HG02870 (cell line): ENCODE measurements around the gene C5orf24.

Experiments
- ATAC-seq: cut with Tn5 transposase; IDR thresholded peaks from one replicate; pipeline ENCODE4 v1.9.1; 2021; ENCODE audit warnings: mild to moderate bottlenecking, moderate library complexity; ENCODE audit not compliant: unreplicated experiment

Gene C5orf24

GRCh38 chr5:134905246-134905996, 59.7 kb downstream of the C5orf24 start:
- ATAC-seq = peak; percentile 23

DNA sequence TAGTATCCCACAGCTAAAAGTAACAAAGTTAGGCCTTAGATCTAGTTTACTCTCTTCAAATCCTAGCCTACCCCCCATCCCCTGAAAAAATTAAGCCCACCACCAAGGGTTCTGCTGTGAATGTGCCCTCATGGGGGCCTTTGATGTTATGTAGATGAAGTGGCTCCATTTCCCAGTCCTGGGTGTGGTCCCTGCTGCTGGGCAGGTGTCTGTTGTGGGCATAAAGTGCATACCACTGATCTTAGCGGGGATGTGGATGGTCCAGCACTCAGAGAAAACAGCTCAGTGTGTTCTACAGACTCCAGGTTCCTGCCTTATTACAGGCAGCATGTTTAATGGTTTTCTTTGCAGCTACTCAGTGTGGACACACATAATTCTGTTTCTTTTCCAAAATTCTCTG, 61.0 kb downstream of the C5orf24 start:
- no peak for ATAC-seq
